GM12878 (cell line): ENCODE results near the gene GPR119. TPM values are rescaled to one million over a fixed set of nuclear protein-coding genes. Genes with fewer than 3 reads are reported as not detected.

Experiments used
- ATAC-seq: fragments of 200-7000 bp; cut with Tn5 transposase; 3 replicates; pipeline ENCODE4 v1.9.1; 2020; ENCODE audit warnings: mild to moderate bottlenecking, moderate library complexity
- BruUV-seq: library from RNA; stranded (reverse); fragments of 400-500 nt; replicated peaks from 2 replicates; lab custom pipeline; 2021; lab: Mats Ljungman, UMichigan
- CTCF ChIA-PET: fragments of 300-600 bp; sonication (Branson Sonifier 250); formaldehyde crosslinking; extraction: SDS; loops from one replicate; lab custom pipeline; 2021; ENCODE audit warnings: inconsistent platforms; lab: Yijun Ruan, JAX
- POLR2A ChIA-PET: fragments of 350-600 bp; formaldehyde crosslinking; extraction: SDS; loops from one replicate; lab custom pipeline; 2021; ENCODE audit warnings: inconsistent platforms; lab: Charles Lee
- RAD21 ChIA-PET: fragments of 300-600 bp; sonication (Branson Sonifier 250); formaldehyde crosslinking; loops from one replicate; lab custom pipeline; 2023; ENCODE audit warnings: antibody characterized with exemption; ENCODE audit not compliant: unreplicated experiment; lab: Charles Lee
- SMC1A ChIA-PET: fragments of 300-600 bp; sonication (Branson Sonifier 250); formaldehyde crosslinking; loops from one replicate; lab custom pipeline; 2023; ENCODE audit not compliant: unreplicated experiment, uncharacterized antibody; lab: Charles Lee
- DNase-seq: peaks from one replicate; pipeline ENCODE4 v3.0.0-alpha.2; 2011; ENCODE audit warnings: low read depth, low spot score
- FAIRE-seq: peaks from 3 replicates; lab custom pipeline; 2011; peaks lifted over from hg19 to GRCh38; lab: Jason Lieb, UNC
- H2AFZ ChIP-seq: 2 replicates; pipeline ENCODE4 v1.6.0; 2011; ENCODE audit warnings: low read depth, low read length, control low read depth; ENCODE audit not compliant: control insufficient read depth
- H3K27ac ChIP-seq: 2 replicates; pipeline ENCODE4 v1.5.1; 2011; ENCODE audit warnings: control low read depth; ENCODE audit not compliant: control insufficient read depth, insufficient read depth
- H3K27me3 ChIP-seq, 2 experiments: replicated peaks in 1 of 2; 2 replicates each; pipeline versions ENCODE4 v1.6.0 to v1.6.1; 2011; ENCODE audit warnings: low read length in 1 of 2; ENCODE audit not compliant: control insufficient read depth in 2 of 2, insufficient read depth in 2 of 2
- H3K36me3 ChIP-seq, 2 experiments: 2 replicates each; pipeline ENCODE4 v1.5.1; 2011; ENCODE audit warnings: low read length in 1 of 2; ENCODE audit not compliant: control insufficient read depth in 2 of 2, insufficient read depth in 2 of 2
- H3K4me1 ChIP-seq: 2 replicates; pipeline ENCODE4 v1.6.1; 2011; ENCODE audit warnings: mild to moderate bottlenecking, low read length, moderate library complexity, mixed read lengths; ENCODE audit not compliant: control insufficient read depth, insufficient read depth
- H3K4me2 ChIP-seq: 2 replicates; pipeline ENCODE4 v1.6.0; 2011; ENCODE audit warnings: control low read depth; ENCODE audit not compliant: control insufficient read depth, insufficient read depth
- H3K4me3 ChIP-seq: fragments of 200-600 bp; sonication (generic); 2 replicates; pipeline ENCODE4 v1.5.1; 2016
- H3K79me2 ChIP-seq: 2 replicates; pipeline ENCODE4 v1.6.0; 2011; ENCODE audit warnings: low read length; ENCODE audit not compliant: control insufficient read depth, insufficient read depth
- H3K9ac ChIP-seq: 2 replicates; pipeline ENCODE4 v1.8.0; 2011; ENCODE audit warnings: low read length, control low read depth, mixed read lengths; ENCODE audit not compliant: control insufficient read depth, insufficient read depth
- H3K9me3 ChIP-seq: replicated peaks from 3 replicates; pipeline ENCODE4 v1.5.1; 2011; ENCODE audit warnings: mild to moderate bottlenecking, low read length; ENCODE audit not compliant: control insufficient read depth, insufficient read depth
- H4K20me1 ChIP-seq: 2 replicates; pipeline ENCODE4 v1.6.0; 2011; ENCODE audit not compliant: control insufficient read depth, insufficient read depth
- ATF3 ChIP-seq: IDR thresholded peaks from 2 replicates; pipeline ENCODE4 v1.6.1; 2011; ENCODE audit warnings: low read depth, mild to moderate bottlenecking, low read length, moderate library complexity, borderline replicate concordance; ENCODE audit errors: extremely low read depth
- ATF7 ChIP-seq: fragments of 450-650 bp; IDR thresholded peaks from 2 replicates; pipeline ENCODE4 v1.6.1; 2016; ENCODE audit warnings: low read depth, mild to moderate bottlenecking
- CTCF ChIP-seq, 3 experiments: IDR thresholded peaks in 2 of 3; conservative IDR thresholded peaks in 1 of 3; 2 replicates each; pipeline ENCODE4 v1.5.1; 2011; ENCODE audit warnings: low read depth in 3 of 3, low read length in 3 of 3, mild to moderate bottlenecking in 3 of 3, control low read depth in 2 of 3, moderate library complexity in 2 of 3, inconsistent platforms in 1 of 3, mixed read lengths in 1 of 3; ENCODE audit not compliant: control insufficient read depth in 2 of 3, insufficient read depth in 1 of 3; ENCODE audit errors: extremely low read depth in 1 of 3
- CUX1 ChIP-seq: IDR thresholded peaks from 2 replicates; pipeline ENCODE4 v1.6.1; 2012; ENCODE audit warnings: improper control_type of control experiment, low read depth, low read length; ENCODE audit not compliant: insufficient replicate concordance
- EED ChIP-seq: sonication (generic); IDR thresholded peaks from 2 replicates; pipeline ENCODE4 v1.6.1; 2016; ENCODE audit warnings: antibody characterized with exemption, low read depth
- IRF3 ChIP-seq: fragments of 450-650 bp; IDR thresholded peaks from 2 replicates; pipeline ENCODE4 v1.6.1; 2014; ENCODE audit warnings: mild to moderate bottlenecking
- JUNB ChIP-seq: IDR thresholded peaks from 2 replicates; pipeline ENCODE4 v1.6.1; 2016; ENCODE audit warnings: antibody characterized with exemption, mild to moderate bottlenecking
- MTA3 ChIP-seq: IDR thresholded peaks from 2 replicates; pipeline ENCODE4 v1.6.1; 2012; ENCODE audit warnings: low read length, inconsistent platforms, borderline replicate concordance
- PKNOX1 ChIP-seq: fragments of 450-650 bp; IDR thresholded peaks from 2 replicates; pipeline ENCODE4 v1.6.1; 2016; ENCODE audit warnings: mild to moderate bottlenecking
- STAT3 ChIP-seq: IDR thresholded peaks from 2 replicates; pipeline ENCODE4 v1.6.1; 2011; ENCODE audit warnings: low read depth, low read length, improper control_type of control experiment
- WRNIP1 ChIP-seq: IDR thresholded peaks from 2 replicates; pipeline ENCODE4 v1.6.1; 2011; ENCODE audit warnings: low read depth, low read length, improper control_type of control experiment, borderline replicate concordance
- ZSCAN29 ChIP-seq: fragments of 450-650 bp; IDR thresholded peaks from 2 replicates; pipeline ENCODE4 v1.6.1; 2017; ENCODE audit warnings: mild to moderate bottlenecking, moderate library complexity
- WGBS: methylation state at CpG from one replicate; pipeline ENCODE4 v1.1.6; 2016; ENCODE audit warnings: low lambda C conversion rate; ENCODE audit not compliant: insufficient replicate concordance, insufficient coverage; ENCODE audit errors: missing lambda C conversion rate; 5-methylcytosine and 5-hydroxymethylcytosine counted together
- in situ Hi-C: fragments of 300-500 bp; cut with MboI; formaldehyde crosslinking; loops from 9 replicates; pipeline ENCODE4 v1.14.3; 2018; ENCODE audit warnings: mixed read lengths
- intact Hi-C: fragments of 100-400 bp; cut with micrococcal nuclease; formaldehyde crosslinking; loops from one replicate; pipeline ENCODE4 v1.14.2; 2022; ENCODE audit not compliant: unreplicated experiment
- polyA plus RNA-seq, 11 experiments: library from polyadenylated mRNA; depleted of rRNA in 4 of 11; unstranded in 6 of 11; stranded (reverse) in 5 of 11; fragments of >200 nt; fragmentation: Nextera tagmentation in 4 of 11; fragmentation: Illumina TruSeq in 1 of 11; extraction: Ambion mirVana in 4 of 11; extraction: Trizol in 1 of 11; gene quantifications; 1 replicate in 1 of 11; 2 replicates in 10 of 11; pipeline versions ENCODE4 v1.2.1 to v1.2.3, GENCODE V29; 2011 to 2016; ENCODE audit warnings: inconsistent platforms in 2 of 11, missing spikeins in 2 of 11, low read depth in 1 of 11
- total RNA-seq, 4 experiments: library from RNA; depleted of rRNA in 3 of 4; stranded (reverse); fragments of >200 nt in 3 of 4; fragmentation: Illumina TruSeq in 1 of 4; extraction: Trizol in 1 of 4; gene quantifications; 2 replicates each; pipeline versions ENCODE4 v1.2.1 to v1.2.3, GENCODE V29; 2013 to 2021

GPR119 gene
- total and polyA plus RNA-seq, 10 of the 15 experiments (the other 5 are each of a cell fraction or from before 2014, with no cell fraction given): not detected

- TF ChIP-seq JUNB (no peak), WRNIP1 (no peak), CUX1 (no peak)
Observed at GRCh38 chrX:130413415-130413814, 27.9 kb upstream of the GPR119 start (continued).

- CTCF ChIA-PET: interaction anchor here (0.9 kb wide), 1 partner anchor 9 kb away, joined by 3 read pairs; no protein-coding TSS in a partner anchor
- H3K27ac ChIP-seq: peak overlapping the region; percentile 46
- RAD21 ChIA-PET: no interaction called here
- H3K9me3 ChIP-seq: no peaks in the 10 kb centered on the region
- 11% methylated on average over 10 of the region's 13 CpGs for WGBS
- H3K36me3 ChIP-seq: 0 out of 4 replicates have a peak, but pooled peaks cover 0 to 2% of the 10 kb centered on the region in 2 experiments
- no peaks in the 10 kb centered on the region for H3K27me3 ChIP-seq
- DNase-seq (no peak), FAIRE-seq (no peak), ATAC-seq (no peak)
- BruUV-seq: TSS peak; percentile 73
- H3K4me1 ChIP-seq: no peaks in the 10 kb centered on the region
- H3K4me2 ChIP-seq: peak overlapping the region; percentile 74; the same call in 1 of the 2 replicates
- POLR2A ChIA-PET: interaction anchor here (0.6 to 1.3 kb wide), 3 partner anchors 12 to 501 kb away, joined by 3 to 6 read pairs (median 5); partner anchors contain the start of gene ENOX2
- SMC1A ChIA-PET: no interaction called here
- peak overlapping the region; percentile 63 for H3K9ac ChIP-seq
- peak overlapping the region; percentile 93 for H2AFZ ChIP-seq
- in situ Hi-C loops (no loop called here), intact Hi-C loops (no loop called here)
- peak overlapping the region; percentile 69 for H3K4me3 ChIP-seq
- H3K79me2 ChIP-seq: peaks cover 10% of the 10 kb centered on the region
- H4K20me1 ChIP-seq: no peaks in the 10 kb centered on the region
- no peak for TF ChIP-seq EED
- no peak for TF ChIP-seq IRF3
- TF ChIP-seq CTCF (IDR thresholded peaks at IDR 0.05 in 2 of 3, conservative IDR thresholded peaks at IDR 0.05 in 1 of 3; ENCODE audit: control insufficient read depth in 2 of 3, extremely low read depth in 1 of 3, insufficient read depth in 1 of 3, low read depth in 3 of 3, low read length in 3 of 3): no peak
- no peak for TF ChIP-seq PKNOX1
- no peak for TF ChIP-seq ATF3
- no peak for TF ChIP-seq ATF7
- TF ChIP-seq MTA3: no peak
- TF ChIP-seq STAT3: no peak
- TF ChIP-seq ZSCAN29: no peak
Observed at GRCh38 chrX:130402208-130402684, 16.8 kb upstream of the GPR119 start.
